CD14-positive monocyte (primary cell): Measurements from ENCODE around the gene SLIT3. TPM values are rescaled to one million over a fixed set of nuclear protein-coding genes. Genes with fewer than 3 reads are reported as not detected.

ENCODE experiments used
- DNase-seq, 3 donors: peaks; one replicate each; pipeline ENCODE4 v3.0.0-alpha.2; 2011 to 2022
- H2AFZ ChIP-seq: 2 replicates; pipeline ENCODE4 v1.6.0; 2012; ENCODE audit warnings: mild to moderate bottlenecking, low read depth, low read length, inconsistent platforms; ENCODE audit not compliant: insufficient read depth, poor library complexity, severe bottlenecking
- H3K27ac ChIP-seq, 2 donors: 1 replicate in 1 of 2; 2 replicates in 1 of 2; pipeline ENCODE4 v1.5.1; 2012 to 2013; ENCODE audit warnings: low read length in 2 of 2, control low read depth in 1 of 2, inconsistent platforms in 1 of 2, low read depth in 1 of 2, mild to moderate bottlenecking in 1 of 2
- H3K27me3 ChIP-seq, 2 donors: one replicate each; pipeline versions ENCODE4 v1.6.0 to v1.6.1; 2011 to 2013; ENCODE audit warnings: low read length in 2 of 2; ENCODE audit not compliant: control insufficient read depth in 2 of 2, insufficient read depth in 2 of 2
- H3K36me3 ChIP-seq, 2 donors: replicated peaks in 1 of 2; 1 replicate in 1 of 2; 2 replicates in 1 of 2; pipeline versions ENCODE4 v1.5.1 to v1.6.1; 2012 to 2013; ENCODE audit warnings: low read length in 2 of 2, control low read depth in 1 of 2, inconsistent platforms in 1 of 2, mild to moderate bottlenecking in 1 of 2; ENCODE audit not compliant: insufficient read depth in 2 of 2, control insufficient read depth in 1 of 2
- H3K4me1 ChIP-seq, 2 donors: 1 replicate in 1 of 2; 2 replicates in 1 of 2; pipeline versions ENCODE4 v1.5.1 to v1.6.1; 2012 to 2013; ENCODE audit warnings: low read length in 2 of 2, control low read depth in 1 of 2, inconsistent platforms in 1 of 2, mild to moderate bottlenecking in 1 of 2, moderate library complexity in 1 of 2; ENCODE audit not compliant: insufficient read depth in 2 of 2, control insufficient read depth in 1 of 2
- H3K4me2 ChIP-seq: replicated peaks from 2 replicates; pipeline ENCODE3; 2012; ENCODE audit warnings: low read length, moderate library complexity, mild to moderate bottlenecking; ENCODE audit not compliant: poor library complexity, severe bottlenecking; ENCODE audit errors: extremely low read depth
- H3K4me3 ChIP-seq, 3 experiments: fragments of 200-600 bp in 1 of 3; sonication (generic) in 1 of 3; replicated peaks in 1 of 3; 1 replicate in 2 of 3; 2 replicates in 1 of 3; pipeline ENCODE4 v1.5.1; 2011 to 2013; ENCODE audit warnings: low read length in 3 of 3, mild to moderate bottlenecking in 3 of 3, control low read depth in 2 of 3, low read depth in 2 of 3, inconsistent platforms in 1 of 3, moderate library complexity in 1 of 3
- H3K79me2 ChIP-seq: 2 replicates; pipeline ENCODE4 v1.6.0; 2012; ENCODE audit warnings: mild to moderate bottlenecking, control low read depth, inconsistent platforms, low read length, moderate library complexity; ENCODE audit not compliant: insufficient read depth
- H3K9ac ChIP-seq: 2 replicates; pipeline ENCODE4 v1.6.0; 2017; ENCODE audit warnings: low read length, mild to moderate bottlenecking; ENCODE audit not compliant: insufficient read depth, poor library complexity, severe bottlenecking
- H3K9me3 ChIP-seq, 2 donors: replicated peaks in 1 of 2; 1 replicate in 1 of 2; 2 replicates in 1 of 2; pipeline versions ENCODE4 v1.5.1 to v1.6.1; 2012 to 2013; ENCODE audit warnings: low read length in 2 of 2, control low read depth in 1 of 2; ENCODE audit not compliant: control insufficient read depth in 1 of 2, insufficient read depth in 1 of 2
- H4K20me1 ChIP-seq: 2 replicates; pipeline ENCODE4 v1.6.0; 2012; ENCODE audit warnings: mild to moderate bottlenecking, low read length, control low read depth, moderate library complexity; ENCODE audit not compliant: insufficient read depth
- H3K27ac Mint-ChIP-seq, 7 donors: one replicate each; pipeline ENCODE4 v1.8.0; 2020; ENCODE audit warnings: mild to moderate bottlenecking in 7 of 7, mixed read lengths in 7 of 7, moderate library complexity in 6 of 7, inconsistent platforms in 2 of 7
- H3K27me3 Mint-ChIP-seq, 3 donors: one replicate each; pipeline ENCODE4 v1.8.0; 2021 to 2022; ENCODE audit warnings: low read depth in 3 of 3, mild to moderate bottlenecking in 3 of 3, mixed read lengths in 3 of 3, moderate library complexity in 3 of 3, inconsistent platforms in 1 of 3
- H3K36me3 Mint-ChIP-seq, 2 donors: one replicate each; pipeline ENCODE4 v1.8.0; 2020; ENCODE audit warnings: mixed read lengths in 2 of 2, inconsistent platforms in 1 of 2, mild to moderate bottlenecking in 1 of 2
- H3K4me1 Mint-ChIP-seq: one replicate; pipeline ENCODE4 v1.8.0; 2020; ENCODE audit warnings: mild to moderate bottlenecking, mixed read lengths
- H3K4me3 Mint-ChIP-seq, 2 donors: one replicate each; pipeline ENCODE4 v1.8.0; 2020; ENCODE audit warnings: mild to moderate bottlenecking in 2 of 2, mixed read lengths in 2 of 2, moderate library complexity in 1 of 2
- H3K9me3 Mint-ChIP-seq, 7 donors: one replicate each; pipeline ENCODE4 v1.8.0; 2020 to 2022; ENCODE audit warnings: mixed read lengths in 7 of 7, mild to moderate bottlenecking in 6 of 7, moderate library complexity in 6 of 7, inconsistent platforms in 2 of 7
- WGBS: methylation state at CpG from one replicate; pipeline ENCODE4 v1.1.5; 2013; ENCODE audit warnings: missing lambda C conversion rate; ENCODE audit not compliant: insufficient coverage; 5-methylcytosine and 5-hydroxymethylcytosine counted together
- intact Hi-C, 2 donors: fragments of 100-400 bp; cut with micrococcal nuclease; formaldehyde crosslinking; loops; one replicate each; pipeline versions ENCODE4 v1.15.0 to v1.15.1; 2023
- polyA plus RNA-seq, 3 donors: library from polyadenylated mRNA; depleted of rRNA in 1 of 3; unstranded in 2 of 3; stranded (reverse) in 1 of 3; fragments of 300-500 nt in 2 of 3; fragments of >200 nt in 1 of 3; fragmentation: Illumina TruSeq in 2 of 3; gene quantifications; 1 replicate in 2 of 3; 2 replicates in 1 of 3; pipeline ENCODE4 v1.2.3, GENCODE V29; 2012 to 2021
- TF ChIP-seq, protein P1 (sequence below): fragments of 200-600 bp; IDR thresholded peaks from one replicate; pipeline ENCODE4 v1.8.0; 2022; ENCODE audit warnings: antibody characterized with exemption, mild to moderate bottlenecking

SLIT3 gene
- polyA plus RNA-seq, 3 donors, result not detected

DNA sequence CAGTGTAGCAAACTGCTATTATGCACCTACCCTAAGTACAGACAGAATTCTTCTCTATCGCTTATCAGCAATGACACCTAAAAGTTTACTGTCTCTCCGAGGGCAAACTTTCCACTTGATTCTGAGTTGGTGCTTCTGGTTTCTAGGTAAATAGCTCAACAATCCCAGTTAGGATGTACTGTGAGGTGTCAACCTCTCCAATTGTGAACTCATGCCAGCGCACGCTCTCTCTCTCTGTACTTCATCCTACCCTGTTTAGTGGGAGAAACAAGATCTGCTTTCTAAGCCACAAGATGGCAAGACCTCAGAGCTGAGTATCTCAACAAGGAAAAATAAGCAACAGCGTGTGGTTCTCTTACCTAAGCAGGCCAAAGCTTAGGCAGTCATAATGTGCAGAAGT lies 335.3 kb downstream of the SLIT3 start:
- Histone ChIP-seq H3K9me3 (no peaks in the 10 kb centered on the region), H3K4me3 (no peak overlapping the region), H3K9ac (no peak overlapping the region), H3K4me1 (no peaks in the 10 kb centered on the region), H3K36me3 (no peaks in the 10 kb centered on the region), H3K27me3 (no peaks in the 10 kb centered on the region), H4K20me1 (no peaks in the 10 kb centered on the region), H3K4me2 (no peak overlapping the region), H2AFZ (no peak overlapping the region), H3K79me2 (no peaks in the 10 kb centered on the region), H3K27ac (no peak overlapping the region)
- DNase-seq, result no peak
- intact Hi-C loops, result no loop called here
- TF ChIP-seq, protein P1, sequence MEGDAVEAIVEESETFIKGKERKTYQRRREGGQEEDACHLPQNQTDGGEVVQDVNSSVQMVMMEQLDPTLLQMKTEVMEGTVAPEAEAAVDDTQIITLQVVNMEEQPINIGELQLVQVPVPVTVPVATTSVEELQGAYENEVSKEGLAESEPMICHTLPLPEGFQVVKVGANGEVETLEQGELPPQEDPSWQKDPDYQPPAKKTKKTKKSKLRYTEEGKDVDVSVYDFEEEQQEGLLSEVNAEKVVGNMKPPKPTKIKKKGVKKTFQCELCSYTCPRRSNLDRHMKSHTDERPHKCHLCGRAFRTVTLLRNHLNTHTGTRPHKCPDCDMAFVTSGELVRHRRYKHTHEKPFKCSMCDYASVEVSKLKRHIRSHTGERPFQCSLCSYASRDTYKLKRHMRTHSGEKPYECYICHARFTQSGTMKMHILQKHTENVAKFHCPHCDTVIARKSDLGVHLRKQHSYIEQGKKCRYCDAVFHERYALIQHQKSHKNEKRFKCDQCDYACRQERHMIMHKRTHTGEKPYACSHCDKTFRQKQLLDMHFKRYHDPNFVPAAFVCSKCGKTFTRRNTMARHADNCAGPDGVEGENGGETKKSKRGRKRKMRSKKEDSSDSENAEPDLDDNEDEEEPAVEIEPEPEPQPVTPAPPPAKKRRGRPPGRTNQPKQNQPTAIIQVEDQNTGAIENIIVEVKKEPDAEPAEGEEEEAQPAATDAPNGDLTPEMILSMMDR, result no peak
- Mint-ChIP-seq H3K27ac (no peak overlapping the region), H3K36me3 (no peaks in the 10 kb centered on the region), H3K4me3 (no peak overlapping the region), H3K9me3 (no peaks in the 10 kb centered on the region), H3K4me1 (peaks cover 2% of the 10 kb centered on the region), H3K27me3 (peaks cover 0 to 9% (median 8%) of the 10 kb centered on the region in 3 donors)
- WGBS, result 100% methylated on average over 2 of the region's 5 CpGs

DNA sequence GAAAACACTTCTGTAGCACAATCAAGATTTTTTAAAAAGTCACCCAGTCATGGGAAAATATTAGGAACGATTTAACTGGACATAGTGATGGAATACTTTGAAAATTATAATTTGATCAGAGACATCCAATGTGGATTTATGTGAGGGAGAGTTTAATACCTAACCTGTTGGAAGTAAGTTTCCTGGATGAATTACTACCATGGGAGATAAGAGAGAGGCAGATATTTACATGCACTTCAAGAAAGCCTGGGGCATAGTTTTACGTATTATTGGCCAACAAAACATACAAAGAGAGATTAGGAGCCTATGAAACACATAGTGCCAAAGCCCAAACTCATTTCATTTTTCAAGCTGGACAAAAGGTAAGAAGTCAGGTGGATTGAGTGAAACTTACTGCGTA lies 336.8 kb downstream of the SLIT3 start:
- no peak overlapping the region for H3K4me2 ChIP-seq
- TF ChIP-seq, protein P1, result no peak
- Mint-ChIP-seq H3K27me3 (peaks cover 0 to 8% (median 7%) of the 10 kb centered on the region in 3 donors), H3K4me3 (no peak overlapping the region), H3K27ac (no peak overlapping the region), H3K9me3 (no peaks in the 10 kb centered on the region), H3K36me3 (no peaks in the 10 kb centered on the region), H3K4me1 (no peaks in the 10 kb centered on the region)
- H3K9ac ChIP-seq, result no peak overlapping the region
- H3K36me3 ChIP-seq, result no peaks in the 10 kb centered on the region
- no peak overlapping the region for H3K4me3 ChIP-seq
- no peaks in the 10 kb centered on the region for H3K4me1 ChIP-seq
- H3K27ac ChIP-seq, result no peak overlapping the region
- no peaks in the 10 kb centered on the region for H3K79me2 ChIP-seq
- DNase-seq, result no peak
- H4K20me1 ChIP-seq, result no peaks in the 10 kb centered on the region
- no peaks in the 10 kb centered on the region for H3K9me3 ChIP-seq
- H2AFZ ChIP-seq, result no peak overlapping the region
- WGBS, result no CpG with 5 or more reads among the region's 3 CpGs
- no peaks in the 10 kb centered on the region for H3K27me3 ChIP-seq
- intact Hi-C loops, result no loop called here
